AG04450 (cell line): ENCODE data around the gene RRAS2. TPM values are rescaled to one million over a fixed set of nuclear protein-coding genes. Genes with fewer than 3 reads are reported as not detected.

Source experiments
- CTCF ChIA-PET: fragments of 300-600, 350-600 bp; formaldehyde crosslinking; extraction: SDS; loops from one replicate; lab custom pipeline; 2022; ENCODE audit warnings: antibody characterized with exemption, inconsistent platforms; lab: Charles Lee
- POLR2A ChIA-PET: fragments of 350-600 bp; formaldehyde crosslinking; extraction: SDS; loops from one replicate; lab custom pipeline; 2021; ENCODE audit warnings: antibody characterized with exemption, inconsistent platforms; lab: Yijun Ruan, JAX
- DNase-seq: peaks from one replicate; pipeline ENCODE4 v3.0.0-alpha.2; 2011; ENCODE audit warnings: low read depth, low spot score
- H3K27ac ChIP-seq: one replicate; pipeline ENCODE4 v1.5.1; 2012; ENCODE audit warnings: low read depth, low read length, control low read depth
- H3K27me3 ChIP-seq: one replicate; pipeline ENCODE4 v1.6.0; 2012; ENCODE audit warnings: low read length; ENCODE audit not compliant: control insufficient read depth, insufficient read depth
- H3K4me3 ChIP-seq: 2 replicates; pipeline ENCODE4 v1.5.1; 2011; ENCODE audit warnings: mild to moderate bottlenecking, low read depth, low read length, control low read depth
- H3K9me3 ChIP-seq: 2 replicates; pipeline ENCODE4 v1.5.1; 2012; ENCODE audit warnings: low read length; ENCODE audit not compliant: control insufficient read depth, insufficient read depth
- polyA plus RNA-seq: library from polyadenylated mRNA; depleted of rRNA; stranded (reverse); fragments of >200 nt; gene quantifications from 2 replicates; pipeline ENCODE4 v1.2.3, GENCODE V29; 2011
- TF ChIP-seq, protein P1 (sequence below): IDR thresholded peaks from 2 replicates; pipeline ENCODE4 v1.5.1; 2011; ENCODE audit warnings: low read depth, low read length, control low read depth, inconsistent platforms

The RRAS2 gene
- polyA plus RNA-seq, 1 experiment: 95.8 TPM

GRCh38 chr11:14262271-14262846, 96.6 kb downstream of the RRAS2 start:
- POLR2A ChIA-PET: no interaction called here
- no peak for DNase-seq
- Histone ChIP-seq H3K27me3 (no peaks in the 10 kb centered on the region), H3K4me3 (no peak overlapping the region), H3K27ac (no peak overlapping the region), H3K9me3 (no peaks in the 10 kb centered on the region; the same call in 1 of the 2 replicates)
- TF ChIP-seq, protein P1, sequence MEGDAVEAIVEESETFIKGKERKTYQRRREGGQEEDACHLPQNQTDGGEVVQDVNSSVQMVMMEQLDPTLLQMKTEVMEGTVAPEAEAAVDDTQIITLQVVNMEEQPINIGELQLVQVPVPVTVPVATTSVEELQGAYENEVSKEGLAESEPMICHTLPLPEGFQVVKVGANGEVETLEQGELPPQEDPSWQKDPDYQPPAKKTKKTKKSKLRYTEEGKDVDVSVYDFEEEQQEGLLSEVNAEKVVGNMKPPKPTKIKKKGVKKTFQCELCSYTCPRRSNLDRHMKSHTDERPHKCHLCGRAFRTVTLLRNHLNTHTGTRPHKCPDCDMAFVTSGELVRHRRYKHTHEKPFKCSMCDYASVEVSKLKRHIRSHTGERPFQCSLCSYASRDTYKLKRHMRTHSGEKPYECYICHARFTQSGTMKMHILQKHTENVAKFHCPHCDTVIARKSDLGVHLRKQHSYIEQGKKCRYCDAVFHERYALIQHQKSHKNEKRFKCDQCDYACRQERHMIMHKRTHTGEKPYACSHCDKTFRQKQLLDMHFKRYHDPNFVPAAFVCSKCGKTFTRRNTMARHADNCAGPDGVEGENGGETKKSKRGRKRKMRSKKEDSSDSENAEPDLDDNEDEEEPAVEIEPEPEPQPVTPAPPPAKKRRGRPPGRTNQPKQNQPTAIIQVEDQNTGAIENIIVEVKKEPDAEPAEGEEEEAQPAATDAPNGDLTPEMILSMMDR: no peak
- CTCF ChIA-PET: no interaction called here

DNA sequence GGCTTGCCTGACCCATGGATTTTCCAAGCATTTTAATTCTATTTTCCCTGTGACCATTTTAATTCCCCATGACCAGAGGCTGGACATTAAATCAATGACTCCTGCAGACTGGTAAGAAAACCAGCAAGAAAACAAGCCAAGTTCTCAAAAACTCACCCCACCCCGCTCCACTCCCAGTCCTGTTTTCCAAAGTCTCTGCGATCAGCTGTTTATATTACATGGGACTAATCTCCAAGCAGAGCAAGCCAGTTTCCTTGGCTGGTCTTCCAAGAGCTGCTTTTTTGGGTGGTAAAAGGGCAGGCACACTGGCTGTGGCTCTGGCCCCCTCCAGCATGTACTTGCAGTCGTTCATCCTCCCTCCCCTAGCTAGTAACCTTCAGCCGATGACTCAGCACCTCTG, 97.9 kb downstream of the RRAS2 start:
- no peak overlapping the region for H3K27ac ChIP-seq
- CTCF ChIA-PET: interaction anchor here (1.5 kb wide), 1 partner anchor 194 kb away, joined by 12 read pairs; no protein-coding TSS in a partner anchor
- H3K27me3 ChIP-seq: peaks cover 5% of the 10 kb centered on the region
- no peak overlapping the region for H3K4me3 ChIP-seq
- DNase-seq: no peak
- POLR2A ChIA-PET: no interaction called here
- H3K9me3 ChIP-seq: no peaks in the 10 kb centered on the region; the same call in 1 of the 2 replicates
- TF ChIP-seq, protein P1: no peak

DNA sequence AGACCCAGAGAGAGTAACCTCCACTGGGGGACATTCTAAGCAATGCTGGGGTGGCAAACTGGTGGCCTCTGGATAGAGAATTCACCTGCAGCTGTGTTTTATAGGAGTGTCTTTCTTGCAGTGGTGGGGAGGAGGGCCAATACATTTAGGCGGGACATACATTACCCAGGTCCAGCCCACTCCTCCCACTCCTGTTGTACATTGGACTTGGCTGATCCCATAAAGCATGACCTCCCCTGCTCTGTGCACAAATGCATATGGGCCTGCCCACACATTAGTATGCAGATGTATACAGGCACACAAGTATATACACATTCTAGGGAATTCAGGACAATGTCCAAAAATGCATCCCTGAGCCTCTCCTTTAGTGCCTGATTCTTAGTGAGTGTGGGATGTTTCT, 99.1 kb downstream of the RRAS2 start:
- Histone ChIP-seq H3K9me3 (no peaks in the 10 kb centered on the region; the same call in 1 of the 2 replicates), H3K27ac (no peak overlapping the region), H3K4me3 (no peak overlapping the region), H3K27me3 (peaks cover 6% of the 10 kb centered on the region)
- ChIA-PET POLR2A (no interaction called here), CTCF (interaction anchor here (1.5 kb wide), 1 partner anchor 195 kb away, joined by 12 read pairs; no protein-coding TSS in a partner anchor)
- TF ChIP-seq, protein P1: no peak
- DNase-seq: no peak

DNA sequence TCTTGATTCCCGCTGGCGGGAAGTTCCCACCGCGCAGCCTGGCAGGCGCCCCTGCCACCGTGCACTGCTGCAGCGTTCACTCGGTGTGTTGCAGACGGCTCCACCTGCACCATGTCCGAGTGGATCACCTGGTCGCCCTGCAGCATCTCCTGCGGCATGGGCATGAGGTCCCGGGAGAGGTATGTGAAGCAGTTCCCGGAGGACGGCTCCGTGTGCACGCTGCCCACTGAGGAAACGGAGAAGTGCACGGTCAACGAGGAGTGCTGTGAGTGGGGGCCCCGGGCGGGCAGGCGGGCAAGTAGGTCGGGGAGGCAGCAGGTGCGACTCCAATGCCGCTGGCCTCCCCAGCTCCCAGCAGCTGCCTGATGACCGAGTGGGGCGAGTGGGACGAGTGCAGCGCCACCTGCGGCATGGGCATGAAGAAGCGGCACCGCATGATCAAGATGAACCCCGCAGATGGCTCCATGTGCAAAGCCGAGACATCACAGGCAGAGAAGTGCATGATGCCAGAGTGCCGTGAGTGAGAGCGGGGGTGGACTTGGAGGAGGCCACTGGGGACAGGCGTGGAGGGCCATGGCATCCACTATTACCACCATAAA, 99.7 kb downstream of the RRAS2 start:
- Histone ChIP-seq H3K9me3 (no peaks in the 10 kb centered on the region; the same call in 1 of the 2 replicates), H3K4me3 (no peak overlapping the region), H3K27ac (no peak overlapping the region), H3K27me3 (peaks cover 12% of the 10 kb centered on the region)
- no peak for DNase-seq
- TF ChIP-seq, protein P1: no peak
- CTCF ChIA-PET: interaction anchor here (1.3 to 1.7 kb wide), 2 partner anchors 196 to 303 kb away, joined by 3 to 27 read pairs; no protein-coding TSS in a partner anchor
- POLR2A ChIA-PET: no interaction called here
